Measurements from ENCODE around the gene PRSS16. TPM values are rescaled to one million over a fixed set of nuclear protein-coding genes. Genes with fewer than 3 reads are reported as not detected.

The PRSS16 gene
- total and polyA plus RNA-seq, 9 of the 15 experiments (the other 6 are each of a cell fraction or from before 2014, with no cell fraction given) = 4.5 to 21.3 (median 12.1) TPM

DNA sequence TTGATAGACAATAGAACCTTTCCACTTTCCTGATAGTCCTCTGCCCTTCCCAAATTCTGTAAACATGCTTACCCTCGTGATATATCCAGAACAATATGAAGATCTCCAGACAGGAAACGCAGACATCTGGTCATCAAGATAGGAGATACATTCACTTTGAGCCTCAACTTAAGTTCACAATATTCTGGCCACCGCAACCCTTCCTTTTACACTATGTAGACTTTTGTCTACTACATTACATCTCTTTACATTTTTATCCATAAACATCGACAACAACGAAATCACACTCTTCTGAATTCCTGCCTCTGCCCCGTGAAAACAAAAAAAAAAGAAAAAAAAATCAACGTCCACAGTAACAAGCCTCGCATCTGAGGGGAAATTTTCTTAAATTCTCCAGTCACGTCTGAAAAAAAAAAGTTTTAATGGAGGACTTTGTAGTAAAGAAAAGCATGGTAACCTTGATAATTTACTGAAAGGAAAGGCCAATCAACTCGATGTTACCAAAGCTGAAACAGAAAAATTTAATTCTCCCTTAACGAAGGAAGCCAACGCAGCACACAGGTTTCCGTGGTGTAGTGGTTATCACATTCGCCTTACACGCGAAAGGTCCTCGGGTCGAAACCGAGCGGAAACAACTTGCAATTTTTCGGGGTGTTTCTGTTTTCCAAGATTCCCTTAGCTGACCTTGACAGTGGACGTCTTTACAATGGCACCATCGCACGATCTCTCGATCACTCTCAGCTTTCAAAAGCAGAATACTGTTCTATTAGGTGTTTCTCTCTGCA, 42.8 kb downstream of the PRSS16 start (continued):
- TF ChIP-seq PRMT5 (CRISPR knock-in tag; IDR thresholded peaks at IDR 0.05) (no peak), ZEB2 (IDR thresholded peaks at IDR 0.05) (peak; percentile 86), CBX5 (IDR thresholded peaks at IDR 0.05; ENCODE audit: borderline replicate concordance, low read depth) (peak; percentile 66; the same call in 1 of the 2 replicates), LEF1 (IDR thresholded peaks at IDR 0.05) (peak; percentile 96)
- TF ChIP-seq, protein P1, sequence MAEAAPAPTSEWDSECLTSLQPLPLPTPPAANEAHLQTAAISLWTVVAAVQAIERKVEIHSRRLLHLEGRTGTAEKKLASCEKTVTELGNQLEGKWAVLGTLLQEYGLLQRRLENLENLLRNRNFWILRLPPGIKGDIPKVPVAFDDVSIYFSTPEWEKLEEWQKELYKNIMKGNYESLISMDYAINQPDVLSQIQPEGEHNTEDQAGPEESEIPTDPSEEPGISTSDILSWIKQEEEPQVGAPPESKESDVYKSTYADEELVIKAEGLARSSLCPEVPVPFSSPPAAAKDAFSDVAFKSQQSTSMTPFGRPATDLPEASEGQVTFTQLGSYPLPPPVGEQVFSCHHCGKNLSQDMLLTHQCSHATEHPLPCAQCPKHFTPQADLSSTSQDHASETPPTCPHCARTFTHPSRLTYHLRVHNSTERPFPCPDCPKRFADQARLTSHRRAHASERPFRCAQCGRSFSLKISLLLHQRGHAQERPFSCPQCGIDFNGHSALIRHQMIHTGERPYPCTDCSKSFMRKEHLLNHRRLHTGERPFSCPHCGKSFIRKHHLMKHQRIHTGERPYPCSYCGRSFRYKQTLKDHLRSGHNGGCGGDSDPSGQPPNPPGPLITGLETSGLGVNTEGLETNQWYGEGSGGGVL (CRISPR knock-in tag; IDR thresholded peaks at IDR 0.05) = no peak
- TF ChIP-seq, protein P2, sequence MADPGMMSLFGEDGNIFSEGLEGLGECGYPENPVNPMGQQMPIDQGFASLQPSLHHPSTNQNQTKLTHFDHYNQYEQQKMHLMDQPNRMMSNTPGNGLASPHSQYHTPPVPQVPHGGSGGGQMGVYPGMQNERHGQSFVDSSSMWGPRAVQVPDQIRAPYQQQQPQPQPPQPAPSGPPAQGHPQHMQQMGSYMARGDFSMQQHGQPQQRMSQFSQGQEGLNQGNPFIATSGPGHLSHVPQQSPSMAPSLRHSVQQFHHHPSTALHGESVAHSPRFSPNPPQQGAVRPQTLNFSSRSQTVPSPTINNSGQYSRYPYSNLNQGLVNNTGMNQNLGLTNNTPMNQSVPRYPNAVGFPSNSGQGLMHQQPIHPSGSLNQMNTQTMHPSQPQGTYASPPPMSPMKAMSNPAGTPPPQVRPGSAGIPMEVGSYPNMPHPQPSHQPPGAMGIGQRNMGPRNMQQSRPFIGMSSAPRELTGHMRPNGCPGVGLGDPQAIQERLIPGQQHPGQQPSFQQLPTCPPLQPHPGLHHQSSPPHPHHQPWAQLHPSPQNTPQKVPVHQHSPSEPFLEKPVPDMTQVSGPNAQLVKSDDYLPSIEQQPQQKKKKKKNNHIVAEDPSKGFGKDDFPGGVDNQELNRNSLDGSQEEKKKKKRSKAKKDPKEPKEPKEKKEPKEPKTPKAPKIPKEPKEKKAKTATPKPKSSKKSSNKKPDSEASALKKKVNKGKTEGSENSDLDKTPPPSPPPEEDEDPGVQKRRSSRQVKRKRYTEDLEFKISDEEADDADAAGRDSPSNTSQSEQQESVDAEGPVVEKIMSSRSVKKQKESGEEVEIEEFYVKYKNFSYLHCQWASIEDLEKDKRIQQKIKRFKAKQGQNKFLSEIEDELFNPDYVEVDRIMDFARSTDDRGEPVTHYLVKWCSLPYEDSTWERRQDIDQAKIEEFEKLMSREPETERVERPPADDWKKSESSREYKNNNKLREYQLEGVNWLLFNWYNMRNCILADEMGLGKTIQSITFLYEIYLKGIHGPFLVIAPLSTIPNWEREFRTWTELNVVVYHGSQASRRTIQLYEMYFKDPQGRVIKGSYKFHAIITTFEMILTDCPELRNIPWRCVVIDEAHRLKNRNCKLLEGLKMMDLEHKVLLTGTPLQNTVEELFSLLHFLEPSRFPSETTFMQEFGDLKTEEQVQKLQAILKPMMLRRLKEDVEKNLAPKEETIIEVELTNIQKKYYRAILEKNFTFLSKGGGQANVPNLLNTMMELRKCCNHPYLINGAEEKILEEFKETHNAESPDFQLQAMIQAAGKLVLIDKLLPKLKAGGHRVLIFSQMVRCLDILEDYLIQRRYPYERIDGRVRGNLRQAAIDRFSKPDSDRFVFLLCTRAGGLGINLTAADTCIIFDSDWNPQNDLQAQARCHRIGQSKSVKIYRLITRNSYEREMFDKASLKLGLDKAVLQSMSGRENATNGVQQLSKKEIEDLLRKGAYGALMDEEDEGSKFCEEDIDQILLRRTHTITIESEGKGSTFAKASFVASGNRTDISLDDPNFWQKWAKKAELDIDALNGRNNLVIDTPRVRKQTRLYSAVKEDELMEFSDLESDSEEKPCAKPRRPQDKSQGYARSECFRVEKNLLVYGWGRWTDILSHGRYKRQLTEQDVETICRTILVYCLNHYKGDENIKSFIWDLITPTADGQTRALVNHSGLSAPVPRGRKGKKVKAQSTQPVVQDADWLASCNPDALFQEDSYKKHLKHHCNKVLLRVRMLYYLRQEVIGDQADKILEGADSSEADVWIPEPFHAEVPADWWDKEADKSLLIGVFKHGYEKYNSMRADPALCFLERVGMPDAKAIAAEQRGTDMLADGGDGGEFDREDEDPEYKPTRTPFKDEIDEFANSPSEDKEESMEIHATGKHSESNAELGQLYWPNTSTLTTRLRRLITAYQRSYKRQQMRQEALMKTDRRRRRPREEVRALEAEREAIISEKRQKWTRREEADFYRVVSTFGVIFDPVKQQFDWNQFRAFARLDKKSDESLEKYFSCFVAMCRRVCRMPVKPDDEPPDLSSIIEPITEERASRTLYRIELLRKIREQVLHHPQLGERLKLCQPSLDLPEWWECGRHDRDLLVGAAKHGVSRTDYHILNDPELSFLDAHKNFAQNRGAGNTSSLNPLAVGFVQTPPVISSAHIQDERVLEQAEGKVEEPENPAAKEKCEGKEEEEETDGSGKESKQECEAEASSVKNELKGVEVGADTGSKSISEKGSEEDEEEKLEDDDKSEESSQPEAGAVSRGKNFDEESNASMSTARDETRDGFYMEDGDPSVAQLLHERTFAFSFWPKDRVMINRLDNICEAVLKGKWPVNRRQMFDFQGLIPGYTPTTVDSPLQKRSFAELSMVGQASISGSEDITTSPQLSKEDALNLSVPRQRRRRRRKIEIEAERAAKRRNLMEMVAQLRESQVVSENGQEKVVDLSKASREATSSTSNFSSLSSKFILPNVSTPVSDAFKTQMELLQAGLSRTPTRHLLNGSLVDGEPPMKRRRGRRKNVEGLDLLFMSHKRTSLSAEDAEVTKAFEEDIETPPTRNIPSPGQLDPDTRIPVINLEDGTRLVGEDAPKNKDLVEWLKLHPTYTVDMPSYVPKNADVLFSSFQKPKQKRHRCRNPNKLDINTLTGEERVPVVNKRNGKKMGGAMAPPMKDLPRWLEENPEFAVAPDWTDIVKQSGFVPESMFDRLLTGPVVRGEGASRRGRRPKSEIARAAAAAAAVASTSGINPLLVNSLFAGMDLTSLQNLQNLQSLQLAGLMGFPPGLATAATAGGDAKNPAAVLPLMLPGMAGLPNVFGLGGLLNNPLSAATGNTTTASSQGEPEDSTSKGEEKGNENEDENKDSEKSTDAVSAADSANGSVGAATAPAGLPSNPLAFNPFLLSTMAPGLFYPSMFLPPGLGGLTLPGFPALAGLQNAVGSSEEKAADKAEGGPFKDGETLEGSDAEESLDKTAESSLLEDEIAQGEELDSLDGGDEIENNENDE (IDR thresholded peaks at IDR 0.05; ENCODE audit: low read depth, low read length) = no peak
- TF ChIP-seq, protein P3, sequence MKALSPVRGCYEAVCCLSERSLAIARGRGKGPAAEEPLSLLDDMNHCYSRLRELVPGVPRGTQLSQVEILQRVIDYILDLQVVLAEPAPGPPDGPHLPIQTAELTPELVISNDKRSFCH (CRISPR knock-in tag; IDR thresholded peaks at IDR 0.05) = no peak
- TF ChIP-seq, protein P3 (tag; IDR thresholded peaks at IDR 0.05) = no peak
- TF ChIP-seq, protein P4, sequence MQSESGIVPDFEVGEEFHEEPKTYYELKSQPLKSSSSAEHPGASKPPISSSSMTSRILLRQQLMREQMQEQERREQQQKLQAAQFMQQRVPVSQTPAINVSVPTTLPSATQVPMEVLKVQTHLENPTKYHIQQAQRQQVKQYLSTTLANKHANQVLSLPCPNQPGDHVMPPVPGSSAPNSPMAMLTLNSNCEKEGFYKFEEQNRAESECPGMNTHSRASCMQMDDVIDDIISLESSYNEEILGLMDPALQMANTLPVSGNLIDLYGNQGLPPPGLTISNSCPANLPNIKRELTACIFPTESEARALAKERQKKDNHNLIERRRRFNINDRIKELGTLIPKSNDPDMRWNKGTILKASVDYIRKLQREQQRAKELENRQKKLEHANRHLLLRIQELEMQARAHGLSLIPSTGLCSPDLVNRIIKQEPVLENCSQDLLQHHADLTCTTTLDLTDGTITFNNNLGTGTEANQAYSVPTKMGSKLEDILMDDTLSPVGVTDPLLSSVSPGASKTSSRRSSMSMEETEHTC (IDR thresholded peaks at IDR 0.05) = peak; percentile 87
- TF ChIP-seq, protein P5, sequence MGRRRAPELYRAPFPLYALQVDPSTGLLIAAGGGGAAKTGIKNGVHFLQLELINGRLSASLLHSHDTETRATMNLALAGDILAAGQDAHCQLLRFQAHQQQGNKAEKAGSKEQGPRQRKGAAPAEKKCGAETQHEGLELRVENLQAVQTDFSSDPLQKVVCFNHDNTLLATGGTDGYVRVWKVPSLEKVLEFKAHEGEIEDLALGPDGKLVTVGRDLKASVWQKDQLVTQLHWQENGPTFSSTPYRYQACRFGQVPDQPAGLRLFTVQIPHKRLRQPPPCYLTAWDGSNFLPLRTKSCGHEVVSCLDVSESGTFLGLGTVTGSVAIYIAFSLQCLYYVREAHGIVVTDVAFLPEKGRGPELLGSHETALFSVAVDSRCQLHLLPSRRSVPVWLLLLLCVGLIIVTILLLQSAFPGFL (CRISPR knock-in tag; IDR thresholded peaks at IDR 0.05) = no peak

Measured in K562 (cell line).